ENCODE measurements around the gene SLC25A27.

- TF ChIP-seq CEBPB (IDR thresholded peaks at IDR 0.05) (no peak), ZC3H11A (IDR thresholded peaks at IDR 0.05) (no peak), KDM1A (IDR thresholded peaks at IDR 0.05; ENCODE audit: low read depth) (no peak), PHF8 (IDR thresholded peaks at IDR 0.05; ENCODE audit: borderline replicate concordance, low read depth) (no peak), POLR2A (IDR thresholded peaks at IDR 0.05; ENCODE audit: low read length) (no peak), CTCF (IDR thresholded peaks at IDR 0.05) (no peak), RARB (CRISPR knock-in tag; IDR thresholded peaks at IDR 0.05) (no peak), BHLHE40 (IDR thresholded peaks at IDR 0.05; ENCODE audit: low read depth, low read length) (no peak), MAFK (IDR thresholded peaks at IDR 0.05; ENCODE audit: partially characterized antibody) (no peak), EP300 (IDR thresholded peaks at IDR 0.05) (no peak), MAX (IDR thresholded peaks at IDR 0.05) (no peak), MAZ (IDR thresholded peaks at IDR 0.05; ENCODE audit: borderline replicate concordance, low read depth, low read length) (no peak), JUN (IDR thresholded peaks at IDR 0.05) (no peak), CBX2 (IDR thresholded peaks at IDR 0.05; ENCODE audit: borderline replicate concordance, low read depth) (no peak)
Measured at GRCh38 chr6:46637145-46637544, 15.6 kb upstream of the SLC25A27 start.
